HPDE6-E6E7 (cell line): ENCODE results near the gene LRFN2.

Experiments used
- DNase-seq: peaks from one replicate; pipeline ENCODE4 v3.0.0; 2011; ENCODE audit warnings: missing footprints; ENCODE audit errors: extremely low spot score

LRFN2 gene

GRCh38 chr6:40438246-40438887 is 148.8 kb downstream of the LRFN2 start:
- DNase-seq, result no peak

- no peak for DNase-seq
These were observed 149.5 kb downstream of the LRFN2 start for GRCh38 chr6:40437631-40438030.

- no peak for DNase-seq
These were observed 150.2 kb downstream of the LRFN2 start for GRCh38 chr6:40436685-40437604.

- no peak for DNase-seq
These were observed 154.2 kb downstream of the LRFN2 start for GRCh38 chr6:40432982-40433381.

- DNase-seq, result no peak
These were observed 155.5 kb downstream of the LRFN2 start for GRCh38 chr6:40431706-40432105.

- DNase-seq, result no peak
These were observed 160.0 kb downstream of the LRFN2 start for GRCh38 chr6:40427196-40427595.

- DNase-seq, result no peak
These were observed 160.7 kb downstream of the LRFN2 start for GRCh38 chr6:40426346-40427066.

GRCh38 chr6:40425192-40425919 is 161.8 kb downstream of the LRFN2 start:
- no peak for DNase-seq

- no peak for DNase-seq
These were observed 165.1 kb downstream of the LRFN2 start for GRCh38 chr6:40422046-40422445.

- DNase-seq, result no peak
These were observed 167.0 kb downstream of the LRFN2 start for GRCh38 chr6:40419946-40420728.

- DNase-seq, result peak; percentile 11
These were observed 167.8 kb downstream of the LRFN2 start for GRCh38 chr6:40419377-40419776.

GRCh38 chr6:40417031-40417430 is 170.1 kb downstream of the LRFN2 start:
- no peak for DNase-seq

GRCh38 chr6:40414617-40415016 is 172.5 kb downstream of the LRFN2 start:
- no peak for DNase-seq

- DNase-seq, result no peak
These were observed 173.9 kb downstream of the LRFN2 start for GRCh38 chr6:40413239-40413638.

- DNase-seq, result no peak
These were observed 175.3 kb downstream of the LRFN2 start for GRCh38 chr6:40411881-40412280.

GRCh38 chr6:40410821-40411220 is 176.3 kb downstream of the LRFN2 start:
- DNase-seq, result no peak

GRCh38 chr6:40409716-40410397 is 177.3 kb downstream of the LRFN2 start:
- DNase-seq, result no peak

GRCh38 chr6:40408786-40409542 is 178.2 kb downstream of the LRFN2 start:
- no peak for DNase-seq

- DNase-seq, result no peak
These were observed 179.9 kb downstream of the LRFN2 start for GRCh38 chr6:40407239-40407638.

GRCh38 chr6:40406175-40406574 is 181.0 kb downstream of the LRFN2 start:
- DNase-seq, result no peak
